CMK (cell line): ENCODE data around the gene MAMDC4.

ENCODE experiments used
- DNase-seq: peaks from one replicate; pipeline ENCODE4 v3.0.0-alpha.2; 2010; ENCODE audit warnings: low read depth

Gene MAMDC4

GRCh38 chr9:136890661-136891060 lies 38.5 kb downstream of the MAMDC4 start:
- no peak for DNase-seq

- no peak for DNase-seq
Observed at GRCh38 chr9:136896027-136896426, 43.9 kb downstream of the MAMDC4 start.

DNA sequence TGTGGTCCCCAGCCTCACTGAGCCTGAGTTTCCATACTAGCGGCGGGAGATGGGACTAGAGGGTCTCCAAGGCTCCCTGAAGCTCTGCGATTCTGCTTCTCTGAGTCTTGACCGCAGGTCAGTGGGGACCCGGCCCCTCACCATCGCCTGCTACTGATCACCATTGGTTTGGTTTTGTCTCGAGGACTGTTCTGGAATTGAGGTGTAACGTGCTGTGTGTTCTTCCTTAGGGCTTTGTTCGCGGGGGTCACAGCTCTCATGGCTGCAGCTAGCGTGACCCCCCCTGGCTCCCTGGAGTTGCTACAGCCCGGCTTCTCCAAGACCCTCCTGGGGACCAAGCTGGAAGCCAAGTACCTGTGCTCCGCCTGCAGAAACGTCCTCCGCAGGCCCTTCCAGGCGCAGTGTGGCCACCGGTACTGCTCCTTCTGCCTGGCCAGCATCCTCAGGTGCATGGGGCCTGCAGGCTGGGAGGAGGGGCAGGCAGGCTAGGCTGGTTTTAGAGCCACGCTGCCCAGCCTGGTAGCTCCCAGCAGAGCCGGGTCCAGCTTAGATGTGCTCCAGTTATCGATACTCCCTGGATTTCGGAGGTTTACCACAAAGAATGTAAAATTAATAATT lies 46.4 kb downstream of the MAMDC4 start:
- no peak for DNase-seq

DNA sequence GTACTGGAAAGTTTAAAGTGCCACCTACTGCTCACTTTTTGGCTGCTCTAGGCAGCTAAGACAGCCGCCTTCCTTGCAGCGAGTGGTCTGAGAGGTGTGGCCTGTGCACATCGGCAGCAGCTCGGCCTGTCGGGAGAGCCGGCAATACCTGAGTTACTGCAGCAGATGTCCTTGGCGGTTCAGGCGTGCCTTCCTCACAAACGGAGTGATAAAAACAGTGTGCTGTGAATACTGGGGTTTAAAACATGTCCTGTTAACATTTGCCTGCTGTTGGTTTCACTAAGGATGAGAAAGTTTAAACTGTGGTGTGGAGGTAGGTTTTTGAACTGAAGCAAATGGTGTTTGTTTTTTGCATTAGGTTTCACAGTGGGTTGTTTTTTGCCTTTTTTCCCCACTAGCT lies 47.0 kb downstream of the MAMDC4 start:
- no peak for DNase-seq

GRCh38 chr9:136900556-136900955 lies 48.4 kb downstream of the MAMDC4 start:
- no peak for DNase-seq

GRCh38 chr9:136900988-136901515 lies 48.9 kb downstream of the MAMDC4 start:
- DNase-seq, result no peak

DNA sequence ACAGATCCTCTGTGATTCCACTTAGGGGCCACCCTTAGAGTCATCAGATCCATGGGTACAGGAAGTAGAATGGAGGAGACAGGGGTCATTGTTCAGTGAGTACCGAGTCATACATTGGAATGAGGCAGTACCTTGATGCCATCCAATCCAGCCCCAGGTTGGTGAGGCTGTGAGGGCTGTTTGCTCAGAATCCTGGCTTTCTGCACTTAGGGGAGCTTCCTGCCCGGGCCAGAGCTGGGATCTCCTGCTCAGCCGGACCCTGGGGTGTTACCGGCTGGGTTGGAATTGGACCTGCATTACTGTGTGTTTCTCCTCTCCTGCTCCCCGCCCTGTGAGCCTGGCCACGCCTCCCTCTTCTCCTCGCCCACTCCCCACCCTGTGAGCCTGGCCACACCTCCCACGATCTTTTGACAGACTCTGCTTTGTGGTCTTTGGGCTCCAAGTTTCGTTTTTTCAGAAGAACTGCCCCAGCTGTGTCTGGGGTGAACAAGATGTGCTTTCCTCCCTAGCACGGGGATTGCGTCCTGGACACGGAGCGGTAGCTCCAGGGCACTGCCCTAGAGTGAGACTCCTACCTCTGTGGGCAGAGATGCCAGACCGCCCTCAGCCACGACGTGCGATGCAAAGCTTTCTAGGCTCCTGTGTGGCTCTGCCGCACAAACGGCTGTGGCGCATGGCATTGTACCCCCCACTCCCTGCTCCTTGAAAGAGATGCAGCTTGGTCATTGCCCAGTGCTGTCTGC lies 49.5 kb downstream of the MAMDC4 start:
- no peak for DNase-seq

- DNase-seq, result no peak
Observed at GRCh38 chr9:136902259-136902821, 50.2 kb downstream of the MAMDC4 start.

- no peak for DNase-seq
Observed at GRCh38 chr9:136903041-136903554, 51.0 kb downstream of the MAMDC4 start.

- no peak for DNase-seq
Observed at GRCh38 chr9:136906266-136906665, 54.1 kb downstream of the MAMDC4 start.

DNA sequence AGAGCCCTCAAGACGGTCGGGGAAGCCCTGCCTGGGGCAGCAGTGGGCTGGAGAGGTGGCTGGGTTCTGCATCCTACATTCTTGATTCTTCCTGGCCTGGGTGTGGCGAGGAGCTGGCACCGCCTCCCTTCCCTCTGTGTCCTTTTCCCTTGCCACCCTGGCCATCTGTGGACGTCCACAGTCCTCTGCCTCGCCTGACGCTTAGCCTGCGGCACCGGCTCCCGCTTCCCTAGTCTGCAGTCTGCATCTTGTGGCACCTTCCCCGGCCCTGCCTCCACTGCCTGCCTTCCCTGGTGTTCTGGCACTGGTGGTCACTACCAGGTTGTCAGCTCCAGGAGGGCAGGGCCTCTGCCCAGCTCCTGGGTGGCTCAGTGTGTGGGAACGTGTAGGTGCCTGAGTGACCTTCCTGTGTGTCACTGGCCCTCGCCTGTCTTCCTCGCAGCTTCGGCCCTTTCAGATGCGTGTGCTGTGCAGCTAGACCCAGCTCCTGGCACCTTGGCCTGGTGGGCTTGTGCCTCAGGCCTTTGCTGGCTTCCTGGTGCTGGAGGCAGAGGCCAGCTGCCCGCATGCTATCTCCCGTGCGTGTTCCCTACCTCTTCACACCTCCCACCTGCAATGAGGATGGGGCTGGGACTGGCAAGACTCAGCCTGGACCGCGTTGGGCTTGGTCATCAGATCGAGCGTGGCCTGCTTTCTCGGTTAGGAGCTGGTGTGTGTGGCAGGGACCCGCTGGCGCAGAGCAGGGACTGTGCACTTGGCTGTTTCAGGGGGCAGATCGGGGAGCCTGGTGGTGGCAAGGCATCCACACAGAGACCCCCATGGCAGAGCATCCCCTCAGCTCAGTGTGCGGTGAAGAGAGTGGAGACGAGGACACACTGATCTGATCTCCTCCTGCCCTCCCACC lies 55.1 kb downstream of the MAMDC4 start:
- no peak for DNase-seq
